HG03039 (cell line): ENCODE data around the gene SIDT2.
"Not testable (repeated sequence)": the region's sequence is repeated elsewhere in the genome, so short reads cannot be mapped to it uniquely, and the experiment has no call there.

Source experiments
- ATAC-seq: cut with Tn5 transposase; IDR thresholded peaks from one replicate; pipeline ENCODE4 v1.9.1; 2021; ENCODE audit warnings: mild to moderate bottlenecking, moderate library complexity; ENCODE audit not compliant: unreplicated experiment

The SIDT2 gene

DNA sequence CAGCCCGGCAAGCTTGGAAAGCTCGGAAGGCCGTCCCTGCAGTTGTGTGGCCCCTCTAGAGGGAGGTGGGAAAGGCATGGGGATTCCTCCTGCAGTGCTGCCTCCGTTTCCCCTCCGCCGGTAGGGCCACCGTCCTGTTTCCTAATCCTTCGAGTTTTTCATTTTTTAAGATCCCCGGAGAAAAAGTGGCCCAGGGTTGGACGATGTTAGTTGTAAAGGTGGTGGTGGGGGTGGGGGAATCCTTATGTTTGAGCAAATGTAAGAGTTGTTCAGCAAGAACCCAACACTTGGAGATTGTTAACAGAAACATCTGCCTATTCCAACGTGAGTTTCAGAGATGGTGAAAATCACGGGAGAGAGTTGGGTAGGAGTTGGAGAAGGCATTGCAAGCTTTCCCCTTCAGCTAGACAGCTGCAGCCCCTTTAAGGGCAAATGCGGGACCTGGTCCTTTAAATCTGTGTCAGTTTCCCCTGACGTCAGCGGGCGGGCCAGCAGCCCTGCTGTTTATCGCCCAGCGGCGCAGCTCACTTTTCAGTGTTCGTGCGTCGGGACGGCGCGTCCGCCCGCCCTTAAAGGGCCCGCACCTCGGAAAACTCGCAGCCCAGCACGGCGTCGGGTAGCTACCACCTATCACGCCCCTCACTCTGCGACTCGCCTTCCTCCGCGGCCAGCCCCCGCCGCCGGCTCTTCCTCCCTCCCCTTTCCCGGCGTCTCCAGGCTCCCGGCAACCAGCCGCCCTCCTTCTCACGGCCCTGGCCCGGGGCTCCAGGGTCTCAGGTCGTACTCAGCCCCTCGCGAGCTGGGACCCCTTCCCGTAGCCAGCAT is at the start of gene SIDT2:
Gene SIDT2, plus strand, starts transcription at position 534 of the 825 bp plus-strand sequence. CDS start 521 bp downstream, outside the sequence.
- ATAC-seq, result peak; percentile 89

DNA sequence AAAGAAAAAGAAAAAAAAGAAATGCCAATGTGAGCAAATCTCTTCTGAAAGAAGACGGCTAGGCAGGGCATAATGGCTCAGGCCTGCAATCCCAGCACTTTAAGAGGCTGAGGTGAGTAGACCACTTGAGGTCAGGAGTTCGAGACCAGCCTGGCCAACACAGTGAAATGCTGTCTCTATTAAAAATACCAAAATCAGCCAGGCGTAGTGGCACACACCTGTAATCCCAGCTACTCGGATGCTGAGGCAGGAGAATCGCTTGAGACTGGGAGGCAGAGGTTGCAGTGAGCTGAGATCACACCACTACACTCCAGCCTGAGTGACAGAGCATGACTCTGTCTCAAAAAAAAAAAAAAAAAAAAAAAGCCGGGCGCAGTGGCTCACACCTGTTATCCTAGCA is 48.1 kb upstream of the SIDT2 start:
- not testable (repeated sequence) for ATAC-seq

DNA sequence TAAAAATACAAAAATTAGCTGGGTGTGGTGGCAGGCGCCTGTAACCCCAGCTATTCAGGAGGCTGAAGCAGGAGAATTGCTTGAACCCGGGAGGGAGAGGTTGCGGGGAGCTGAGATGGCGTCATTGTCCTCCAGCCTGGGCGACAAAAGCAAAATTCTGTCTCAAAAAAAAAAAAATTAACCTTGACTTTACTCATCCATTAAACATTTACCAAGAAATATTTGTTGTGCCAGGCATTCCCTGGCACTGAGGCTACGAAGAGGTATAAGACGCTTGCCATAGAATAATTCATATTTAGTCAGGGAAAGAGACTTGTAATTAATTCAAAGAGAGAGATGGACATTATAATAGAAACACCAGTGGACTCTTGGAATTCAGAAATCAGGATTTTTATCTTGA is 47.7 kb upstream of the SIDT2 start:
- no peak for ATAC-seq

DNA sequence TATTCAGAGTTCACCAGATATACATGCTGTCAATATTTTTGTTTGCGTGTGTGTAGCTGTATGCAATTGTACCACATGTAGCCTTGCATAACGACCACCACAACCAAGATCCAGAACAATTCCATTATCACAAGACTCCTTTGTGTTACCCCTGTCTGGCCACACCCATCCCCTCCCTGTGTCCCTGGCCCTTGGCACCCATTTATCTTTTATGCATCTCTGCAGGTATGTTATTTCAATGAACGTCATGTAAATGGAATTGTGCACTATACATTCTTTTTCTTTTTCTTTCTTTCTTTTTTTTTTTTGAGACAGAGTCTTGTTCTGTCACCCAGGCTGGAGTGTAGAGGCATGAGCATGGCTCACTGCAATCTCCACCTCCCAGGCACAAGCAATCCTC is 44.1 kb upstream of the SIDT2 start:
- ATAC-seq, result no peak

DNA sequence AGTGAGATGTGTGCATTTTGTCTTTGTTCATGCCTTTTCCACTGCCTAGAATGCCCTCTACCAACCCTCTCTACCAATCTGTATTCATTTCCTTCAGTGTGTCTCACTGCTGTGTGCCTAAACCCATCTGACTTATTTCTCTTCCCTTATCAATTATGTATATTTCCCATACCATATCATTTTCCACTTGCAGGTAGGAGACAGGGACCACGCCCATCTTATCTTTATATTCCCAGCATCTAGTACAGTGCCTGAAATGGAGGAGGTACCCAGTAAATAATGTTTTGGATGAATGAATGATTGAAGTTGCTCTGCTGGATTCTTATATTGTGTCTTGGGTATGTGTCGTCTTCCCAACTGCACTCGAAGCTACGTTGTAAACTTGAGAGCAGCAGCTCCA is 43.6 kb upstream of the SIDT2 start:
- not testable (repeated sequence) for ATAC-seq

DNA sequence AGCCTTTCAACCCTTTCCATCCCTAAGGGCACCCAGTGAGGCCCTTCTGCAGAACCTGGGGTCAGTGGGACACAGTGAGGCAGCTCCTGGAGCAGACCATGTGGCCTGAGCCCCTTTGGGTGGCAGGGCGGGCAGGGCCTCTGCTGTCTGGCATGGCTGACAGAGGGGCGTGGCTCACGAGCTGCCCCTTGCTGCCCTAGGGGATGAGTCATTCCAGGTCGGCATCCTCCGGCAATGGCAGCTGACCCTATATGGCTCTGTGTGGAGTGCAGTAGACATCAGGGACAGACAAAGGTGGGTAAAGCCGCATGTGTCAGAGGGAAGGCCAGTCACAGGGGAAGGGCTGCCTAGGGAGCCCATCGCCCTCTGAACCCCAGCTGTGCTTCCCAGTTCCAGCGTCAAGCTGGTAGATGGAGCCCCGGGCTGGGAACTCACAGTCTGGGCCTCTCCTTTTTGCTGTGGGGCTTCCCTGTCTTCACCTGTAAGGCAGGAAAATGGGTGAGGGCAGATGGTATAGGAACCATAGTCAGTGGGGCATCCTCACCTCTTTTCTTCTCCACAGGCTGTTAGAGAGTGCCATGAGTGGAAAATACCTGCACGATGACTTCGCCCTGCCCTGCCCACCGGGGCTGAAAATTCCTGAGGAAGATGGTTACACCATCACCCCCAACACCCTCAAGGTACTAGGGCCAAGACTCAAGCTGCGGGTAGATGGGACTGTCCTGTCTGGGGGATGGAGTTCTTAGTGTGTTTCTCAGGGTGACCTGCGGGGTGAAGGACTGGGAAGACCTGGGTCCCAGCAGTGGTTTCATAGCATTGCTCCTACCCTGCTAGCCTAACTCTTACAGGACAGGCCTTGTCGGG is 41.1 kb upstream of the SIDT2 start:
- not testable (repeated sequence) for ATAC-seq

DNA sequence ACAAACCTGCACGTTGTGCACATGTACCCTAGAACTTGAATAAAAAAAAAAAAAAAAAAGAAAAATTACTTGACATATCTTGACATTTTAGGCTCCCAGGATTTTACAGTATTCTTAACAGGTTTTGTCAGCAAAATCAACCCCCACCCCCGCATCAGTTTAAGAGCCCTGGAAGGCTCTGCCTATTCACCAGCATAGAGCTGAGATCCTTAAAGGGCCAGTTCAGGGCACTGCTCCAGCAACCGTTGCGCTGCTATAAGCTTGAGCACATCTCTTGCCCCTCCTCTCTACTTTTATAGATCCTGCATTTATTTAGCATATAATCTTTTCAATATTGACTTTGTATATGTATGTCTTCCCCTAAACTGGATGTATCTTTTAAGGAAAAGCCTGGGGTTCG is 35.2 kb upstream of the SIDT2 start:
- no peak for ATAC-seq

DNA sequence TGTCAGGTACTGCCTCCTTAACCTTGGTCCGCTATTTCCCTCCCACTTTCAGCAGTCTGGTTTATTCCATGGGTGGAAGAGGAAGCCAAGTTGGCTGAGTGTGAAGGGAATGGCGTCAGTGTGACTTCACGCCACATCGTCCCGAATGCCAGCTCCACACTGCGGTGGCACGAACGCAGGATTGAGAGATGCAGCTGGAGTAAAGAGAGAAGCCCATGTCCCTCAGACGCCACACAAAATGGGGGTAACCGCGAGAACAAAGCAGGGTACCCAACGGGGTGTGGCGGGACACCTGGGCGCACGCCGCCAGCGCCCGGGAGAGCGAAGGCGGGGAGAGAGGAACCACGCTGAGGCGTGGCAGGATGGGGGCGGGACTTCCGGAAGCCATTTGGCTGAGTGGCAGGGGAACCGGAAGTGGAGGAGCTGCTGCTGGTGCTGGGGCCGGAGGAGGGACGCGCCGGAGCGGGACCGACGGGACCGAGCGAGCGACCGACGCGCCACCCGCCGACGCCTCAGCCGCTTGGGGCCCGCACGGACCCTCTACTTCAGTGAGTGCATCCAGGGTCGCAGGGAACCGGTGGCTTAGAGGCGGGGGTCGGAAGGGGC is 34.6 kb upstream of the SIDT2 start, which contains the start of gene PAFAH1B2:
Gene PAFAH1B2, plus strand, starts transcription at position 417 of the 606 bp plus-strand sequence. CDS start 8,161 bp downstream, outside the sequence.
- peak; percentile 96 for ATAC-seq

DNA sequence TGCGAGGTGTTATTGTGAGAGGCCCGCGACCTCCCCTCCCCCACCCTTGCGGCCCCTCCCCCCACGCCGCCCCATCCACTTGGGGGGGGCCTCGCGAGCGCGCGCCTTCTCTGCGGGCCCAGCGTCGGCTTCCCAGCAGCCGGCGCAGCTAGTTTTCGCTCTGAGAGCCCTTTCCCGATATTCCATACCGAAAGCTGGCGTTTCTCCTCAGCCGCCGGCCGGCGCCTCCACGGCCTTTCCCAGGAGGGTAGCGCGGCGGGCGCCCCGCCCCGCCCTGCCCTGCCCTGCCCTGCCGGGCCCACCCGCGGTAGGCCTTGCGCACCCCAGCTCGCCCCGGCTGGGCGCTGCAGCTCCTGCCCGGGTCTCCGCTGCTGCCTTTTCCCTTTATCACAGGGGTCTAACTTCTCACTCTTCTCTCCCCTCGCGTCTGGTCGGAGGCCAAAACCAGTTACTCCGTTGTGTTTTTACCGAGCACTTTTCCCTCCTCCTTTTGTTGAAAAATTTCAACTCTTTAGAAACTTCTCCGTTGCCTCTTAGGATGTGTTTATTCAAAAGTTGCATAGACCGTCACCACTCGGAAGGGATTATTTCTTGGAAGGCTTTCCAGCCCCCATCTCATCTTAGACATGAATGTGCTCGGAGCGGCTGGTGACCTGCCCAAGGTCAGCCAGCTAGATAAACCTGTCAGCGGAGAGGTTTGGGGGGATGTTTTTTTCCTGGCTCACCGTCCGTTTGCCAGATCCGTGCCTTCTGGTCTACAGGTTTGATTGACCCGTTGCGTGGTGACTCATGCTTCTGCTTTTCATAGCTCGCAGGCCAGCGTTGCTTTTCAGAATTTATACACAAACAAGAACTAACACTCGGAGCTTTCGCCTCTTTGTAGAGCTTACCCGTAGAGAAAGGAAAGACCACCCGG is 33.8 kb upstream of the SIDT2 start:
- ATAC-seq, result peak; percentile 36

DNA sequence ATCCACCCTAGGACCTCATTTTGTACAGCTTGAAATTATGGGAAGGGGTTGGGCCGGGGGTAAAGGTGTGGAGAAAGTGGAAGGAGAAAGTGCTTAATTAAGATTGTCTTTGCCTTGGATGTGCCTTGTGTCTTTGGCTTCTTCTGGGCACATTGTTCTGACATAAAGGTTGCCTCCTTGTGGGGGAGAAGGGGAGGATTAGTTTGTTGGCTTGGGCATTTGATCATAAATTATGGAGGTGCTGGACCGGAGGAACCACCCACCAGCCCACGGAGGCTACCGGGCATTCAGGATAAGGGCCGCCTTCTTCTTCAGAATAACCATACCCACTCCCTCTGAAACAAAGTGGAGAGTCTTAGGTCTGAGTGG is 33.2 kb upstream of the SIDT2 start:
- ATAC-seq, result no peak

DNA sequence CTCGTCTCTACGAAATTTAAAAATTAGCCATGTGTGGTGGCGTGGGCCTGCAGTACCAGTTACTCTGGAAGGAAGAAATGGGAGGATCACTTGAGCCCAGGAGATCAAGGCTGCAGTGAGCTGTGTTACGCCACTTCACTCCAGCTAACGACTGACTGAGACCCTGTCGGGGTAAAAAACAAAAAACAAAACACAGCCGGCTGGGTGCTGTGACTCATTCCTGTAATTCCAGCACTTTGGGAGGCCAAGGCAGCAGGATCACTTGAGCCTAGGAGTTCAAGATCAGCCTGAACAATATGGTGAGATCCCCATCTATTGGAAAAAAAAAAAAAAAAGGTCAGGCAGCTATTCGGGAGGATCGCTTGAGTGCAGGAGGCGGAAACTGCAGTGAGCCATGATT is 32.0 kb upstream of the SIDT2 start:
- no peak for ATAC-seq

DNA sequence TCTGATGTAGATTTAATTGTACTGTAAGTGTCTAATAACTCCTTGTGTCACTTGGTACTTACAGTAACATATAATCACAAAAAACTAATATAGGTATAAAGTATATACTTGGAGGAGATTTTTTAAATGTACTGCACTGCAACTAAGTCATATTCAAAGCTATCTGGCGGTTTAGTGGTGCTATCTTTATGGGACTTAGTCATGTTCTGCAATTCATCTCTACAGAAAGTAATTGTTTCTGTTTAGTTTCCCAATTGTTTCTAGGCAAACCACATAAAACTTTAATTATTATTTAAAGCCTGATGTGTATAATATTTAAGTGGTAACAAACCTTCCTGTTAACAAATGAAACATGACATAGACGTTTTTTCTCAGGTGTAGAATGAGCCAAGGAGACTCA is 26.5 kb upstream of the SIDT2 start:
- no peak for ATAC-seq

DNA sequence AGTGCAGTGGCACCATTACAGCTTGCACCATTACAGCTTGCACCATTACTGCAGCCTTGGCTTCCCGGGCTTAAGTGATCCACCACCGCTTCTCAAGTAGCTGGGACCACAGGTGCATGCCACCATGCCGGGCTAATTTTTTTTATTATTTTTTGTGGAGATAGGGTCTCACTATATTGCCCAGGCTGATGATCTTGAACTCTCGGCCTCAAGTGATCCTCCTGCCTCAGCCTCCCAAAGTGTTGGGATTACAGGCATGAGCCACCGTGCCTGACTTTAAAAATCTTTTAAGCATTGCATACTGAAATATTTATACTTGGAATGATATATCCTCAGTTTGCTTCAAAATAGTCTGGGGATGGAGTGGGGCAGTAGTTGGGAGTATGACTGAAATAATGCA is 24.1 kb upstream of the SIDT2 start:
- ATAC-seq, result no peak

DNA sequence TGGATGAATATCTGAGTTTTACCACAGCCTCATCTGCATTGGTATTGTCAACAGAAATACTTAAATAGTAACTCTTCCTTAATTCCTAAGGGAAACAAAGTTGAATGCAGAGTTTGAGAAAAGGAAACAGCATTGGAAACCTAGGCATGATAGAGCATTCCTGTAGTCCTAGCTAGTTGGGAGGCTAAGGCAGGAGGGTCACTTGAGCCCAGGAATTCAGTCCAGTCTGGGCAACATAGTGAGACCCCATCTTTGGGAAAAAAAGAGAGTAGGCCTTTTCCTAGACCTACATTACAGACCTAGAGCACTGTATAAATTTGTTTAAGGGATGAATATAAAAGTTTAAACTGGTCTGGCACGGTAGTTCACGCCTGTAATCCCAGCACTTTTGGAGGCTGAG is 21.0 kb upstream of the SIDT2 start:
- no peak for ATAC-seq

DNA sequence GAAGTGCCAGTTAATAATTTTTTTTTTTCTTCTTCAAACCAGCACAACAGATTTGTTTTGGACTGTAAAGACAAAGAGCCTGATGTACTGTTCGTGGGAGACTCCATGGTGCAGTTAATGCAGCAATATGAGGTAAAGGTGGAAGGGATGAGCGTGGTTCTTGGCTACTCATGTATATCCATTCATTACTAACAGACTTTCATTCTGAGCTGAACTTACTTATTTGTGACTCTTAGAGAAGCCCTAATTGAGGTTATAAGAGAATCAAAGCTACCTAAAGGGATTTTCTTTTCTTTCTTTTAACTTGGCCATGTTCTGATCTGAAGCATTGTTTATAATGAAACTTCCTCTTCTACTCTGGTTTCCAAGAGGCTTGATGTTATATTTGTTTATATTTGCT is 18.7 kb upstream of the SIDT2 start:
- no peak for ATAC-seq

DNA sequence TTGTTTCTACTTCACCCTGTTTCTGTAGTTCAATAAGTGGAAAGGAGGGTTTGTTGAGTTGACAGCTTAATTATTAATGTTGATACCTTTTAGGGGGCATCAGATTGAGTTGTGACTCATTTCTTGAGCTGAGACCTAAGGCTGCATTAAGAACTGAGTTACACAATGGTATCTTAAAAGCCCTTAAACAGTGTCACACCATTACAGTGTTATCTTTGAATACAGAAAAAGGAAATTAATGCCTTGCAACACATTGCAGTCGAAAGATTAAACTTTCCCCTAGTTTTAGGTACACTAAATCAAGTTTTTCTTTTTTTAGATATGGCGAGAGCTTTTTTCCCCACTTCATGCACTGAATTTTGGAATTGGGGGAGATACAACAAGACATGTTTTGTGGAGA is 17.7 kb upstream of the SIDT2 start:
- no peak for ATAC-seq

DNA sequence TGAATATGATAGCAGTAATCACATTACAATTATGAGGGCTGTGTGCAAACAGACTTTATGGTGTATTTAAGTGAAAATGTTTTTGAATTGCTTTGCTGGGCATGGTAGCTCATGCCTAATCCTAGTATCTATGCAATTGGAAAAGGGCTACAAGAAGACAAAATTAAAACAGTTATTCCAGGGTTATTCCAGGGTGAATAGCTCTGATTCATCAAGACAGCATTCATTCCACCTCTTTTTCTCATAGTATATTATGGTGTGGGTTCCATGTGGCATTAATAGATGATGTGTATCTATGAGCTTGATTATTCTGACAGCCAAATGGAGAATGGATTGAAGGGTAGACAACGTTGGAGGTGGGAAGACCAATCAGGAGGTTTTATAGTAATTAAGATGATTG is 12.1 kb upstream of the SIDT2 start:
- no peak for ATAC-seq

DNA sequence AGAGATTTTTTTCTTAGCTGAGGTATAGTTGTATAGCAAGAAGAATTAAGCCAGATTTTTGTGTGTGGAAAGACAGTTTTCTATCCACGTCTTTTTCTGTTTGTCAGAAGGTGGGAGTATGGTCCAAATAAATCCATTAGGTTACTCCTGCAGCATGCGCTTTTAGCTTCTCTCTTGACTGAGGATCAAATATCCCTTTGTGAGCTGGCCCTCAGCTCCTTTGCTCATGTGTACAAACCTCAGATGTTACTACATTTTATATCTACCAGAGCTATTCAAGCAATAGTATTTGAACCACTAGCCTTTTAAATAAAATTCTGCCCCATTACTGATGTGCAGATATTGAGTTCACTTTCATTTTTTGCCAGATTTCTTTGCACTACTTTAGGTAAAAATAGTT is 8.8 kb upstream of the SIDT2 start:
- ATAC-seq, result no peak

DNA sequence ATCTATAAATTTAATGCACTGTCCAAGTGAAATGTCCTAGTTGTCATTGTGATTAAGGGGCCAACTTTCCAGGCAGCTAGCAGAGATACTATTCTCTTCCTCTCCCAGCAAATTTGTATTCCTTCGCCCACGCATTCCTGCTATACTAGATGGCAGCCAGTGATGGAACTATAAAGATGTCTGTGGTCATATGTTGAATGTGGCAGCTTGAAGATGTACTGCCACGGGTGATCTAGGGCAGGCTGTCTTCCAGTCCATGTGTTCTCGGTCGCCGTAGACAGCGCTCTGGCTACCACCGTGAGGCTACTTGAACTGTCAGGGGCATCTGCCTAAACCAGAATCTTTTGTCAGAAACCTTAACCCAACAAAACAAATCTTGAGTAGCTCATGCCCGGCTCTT is 8.3 kb upstream of the SIDT2 start:
- ATAC-seq, result no peak

DNA sequence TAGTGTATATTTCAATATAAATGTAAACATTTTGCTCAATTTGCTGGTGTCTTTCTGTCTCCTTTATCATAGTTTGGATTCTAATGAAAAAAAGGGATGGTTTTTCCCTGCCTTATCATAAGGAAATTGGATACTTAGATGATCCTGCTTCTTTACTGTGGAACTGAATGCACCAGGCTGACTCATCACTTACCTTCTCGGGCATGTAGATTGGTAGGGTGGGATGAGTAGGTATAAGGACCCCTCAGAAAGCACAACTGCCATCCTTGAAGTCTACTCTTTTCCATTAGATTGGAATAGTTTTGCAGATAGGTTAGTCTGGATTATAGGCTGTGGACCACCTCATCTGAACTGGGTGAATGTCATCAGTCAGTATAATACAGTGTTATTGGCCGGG is 7.5 kb upstream of the SIDT2 start:
- ATAC-seq, result no peak
